Measurements from ENCODE around the gene NKX1-1. TPM values are rescaled to one million over a fixed set of nuclear protein-coding genes. Genes with fewer than 3 reads are reported as not detected.

Gene NKX1-1
- total and polyA plus RNA-seq, 8 donors, result not detected

- TF ChIP-seq, protein P1, sequence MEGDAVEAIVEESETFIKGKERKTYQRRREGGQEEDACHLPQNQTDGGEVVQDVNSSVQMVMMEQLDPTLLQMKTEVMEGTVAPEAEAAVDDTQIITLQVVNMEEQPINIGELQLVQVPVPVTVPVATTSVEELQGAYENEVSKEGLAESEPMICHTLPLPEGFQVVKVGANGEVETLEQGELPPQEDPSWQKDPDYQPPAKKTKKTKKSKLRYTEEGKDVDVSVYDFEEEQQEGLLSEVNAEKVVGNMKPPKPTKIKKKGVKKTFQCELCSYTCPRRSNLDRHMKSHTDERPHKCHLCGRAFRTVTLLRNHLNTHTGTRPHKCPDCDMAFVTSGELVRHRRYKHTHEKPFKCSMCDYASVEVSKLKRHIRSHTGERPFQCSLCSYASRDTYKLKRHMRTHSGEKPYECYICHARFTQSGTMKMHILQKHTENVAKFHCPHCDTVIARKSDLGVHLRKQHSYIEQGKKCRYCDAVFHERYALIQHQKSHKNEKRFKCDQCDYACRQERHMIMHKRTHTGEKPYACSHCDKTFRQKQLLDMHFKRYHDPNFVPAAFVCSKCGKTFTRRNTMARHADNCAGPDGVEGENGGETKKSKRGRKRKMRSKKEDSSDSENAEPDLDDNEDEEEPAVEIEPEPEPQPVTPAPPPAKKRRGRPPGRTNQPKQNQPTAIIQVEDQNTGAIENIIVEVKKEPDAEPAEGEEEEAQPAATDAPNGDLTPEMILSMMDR (IDR thresholded peaks at IDR 0.05), result no peak
- DNase-seq (peak in 1 of 4 donors; percentile 72), ATAC-seq (no peak)
- intact Hi-C loops (cut with DNase I), result loop anchor here in 1 of 2 donors (10.0 kb wide), 1 partner anchor 256 kb away; no protein-coding TSS in a partner anchor
- peaks cover 0 to 51% of the 10 kb centered on the region in 2 donors for H3K36me3 ChIP-seq
- no peaks in the 10 kb centered on the region for H3K9me3 ChIP-seq
- H3K27me3 ChIP-seq, result no peaks in the 10 kb centered on the region
- peaks cover 0 to 5% of the 10 kb centered on the region in 2 donors for H3K4me1 ChIP-seq
- H3K27ac ChIP-seq, result no peak overlapping the region
- no peak overlapping the region for H3K4me3 ChIP-seq
These were observed 37.2 kb downstream of the NKX1-1 start for GRCh38 chr4:1369091-1369450.

DNA sequence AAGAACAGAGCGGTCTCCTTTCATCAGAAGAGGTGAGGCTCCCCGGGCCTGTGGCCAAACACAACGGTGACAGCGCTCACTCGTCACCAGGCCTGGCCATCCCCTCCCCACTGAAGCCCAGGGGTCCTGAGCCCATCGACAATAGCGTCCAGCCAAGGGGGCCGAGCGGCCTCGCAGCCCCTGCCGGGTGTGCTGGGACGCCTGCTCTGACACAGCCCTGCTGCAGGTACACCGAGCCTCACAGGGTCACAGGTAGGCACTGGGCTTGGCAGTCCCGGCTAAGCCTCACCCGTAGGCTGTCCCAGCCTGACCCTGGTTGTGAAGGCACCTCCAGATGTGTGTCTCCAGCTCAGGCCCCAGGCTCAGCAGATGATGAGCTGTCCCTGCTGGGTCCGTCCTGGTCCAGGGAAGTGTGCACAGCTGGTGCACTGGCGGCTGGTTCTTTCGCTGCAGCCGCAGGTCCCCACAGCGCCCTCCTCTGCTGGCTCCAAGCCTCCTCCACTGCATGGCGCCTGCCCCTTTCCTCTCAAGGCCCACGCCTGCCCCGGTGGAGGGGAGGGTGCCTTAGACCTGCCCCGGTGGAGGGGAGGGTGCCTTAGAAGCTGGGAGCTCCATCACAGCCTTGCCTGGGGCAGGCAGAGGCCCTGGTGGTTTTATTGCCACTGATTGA is 37.7 kb downstream of the NKX1-1 start:
- H3K9me3 ChIP-seq, result no peaks in the 10 kb centered on the region
- DNase-seq (peak in 2 of 4 donors; percentile 28 to 71), ATAC-seq (no peak)
- peaks cover 0 to 48% of the 10 kb centered on the region in 2 donors for H3K36me3 ChIP-seq
- no peaks in the 10 kb centered on the region for H3K27me3 ChIP-seq
- H3K4me1 ChIP-seq, result peaks cover 0 to 5% of the 10 kb centered on the region in 2 donors
- no peak overlapping the region for H3K27ac ChIP-seq
- no peak overlapping the region for H3K4me3 ChIP-seq
- intact Hi-C loops (cut with DNase I), result loop anchor here in 1 of 2 donors (10.0 kb wide), 1 partner anchor 256 kb away; no protein-coding TSS in a partner anchor
- TF ChIP-seq, protein P1 (IDR thresholded peaks at IDR 0.05), result no peak

GRCh38 chr4:1367936-1368289 is 38.3 kb downstream of the NKX1-1 start:
- TF ChIP-seq, protein P1 (IDR thresholded peaks at IDR 0.05), result no peak
- no peaks in the 10 kb centered on the region for H3K9me3 ChIP-seq
- DNase-seq (peak in 1 of 4 donors; percentile 67), ATAC-seq (no peak)
- intact Hi-C loops (cut with DNase I), result loop anchor here in 1 of 2 donors (10.0 kb wide), 1 partner anchor 257 kb away; no protein-coding TSS in a partner anchor
- H3K4me3 ChIP-seq, result no peak overlapping the region
- H3K27me3 ChIP-seq, result no peaks in the 10 kb centered on the region
- H3K27ac ChIP-seq, result no peak overlapping the region
- peaks cover 0 to 42% of the 10 kb centered on the region in 2 donors for H3K36me3 ChIP-seq
- H3K4me1 ChIP-seq, result peaks cover 0 to 5% of the 10 kb centered on the region in 2 donors

DNA sequence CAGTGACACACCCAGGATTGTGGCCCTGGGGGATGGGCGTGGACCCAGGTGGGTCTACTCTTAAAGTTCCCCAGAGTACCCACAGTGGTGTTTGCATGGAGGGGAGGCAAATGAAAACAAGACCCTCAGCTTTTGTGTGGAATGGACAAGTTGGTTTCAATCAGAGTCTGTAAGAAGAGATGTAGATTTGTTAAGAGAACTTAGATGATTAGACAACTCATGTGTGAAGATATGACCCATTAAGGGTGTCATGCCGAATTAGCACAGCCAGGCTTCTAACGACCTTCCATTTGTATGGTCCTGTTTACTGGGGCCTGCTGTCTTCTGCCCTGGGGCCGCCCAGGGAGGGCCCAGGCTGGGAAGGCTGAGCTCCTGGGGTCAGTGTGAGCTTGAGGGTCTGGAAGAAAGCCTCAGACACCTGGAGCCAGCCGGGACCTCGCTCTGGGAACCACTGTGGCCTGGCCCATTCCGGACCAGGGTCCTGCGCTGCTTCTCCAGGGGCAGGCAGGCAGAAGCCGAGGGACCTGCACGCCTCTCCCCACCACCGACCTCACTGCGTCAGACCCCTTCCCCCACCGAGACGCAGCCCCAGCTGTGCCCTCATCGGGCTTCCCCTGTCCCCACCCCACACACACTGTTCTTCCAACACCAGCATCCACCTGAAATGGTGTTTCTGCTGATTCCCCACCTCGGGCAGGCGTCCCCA is 38.9 kb downstream of the NKX1-1 start:
- intact Hi-C loops (cut with DNase I), result loop anchor here in 1 of 2 donors (10.0 kb wide), 1 partner anchor 257 kb away; no protein-coding TSS in a partner anchor
- Histone ChIP-seq H3K9me3 (no peaks in the 10 kb centered on the region), H3K27ac (no peak overlapping the region), H3K36me3 (peaks cover 0 to 42% of the 10 kb centered on the region in 2 donors), H3K27me3 (no peaks in the 10 kb centered on the region), H3K4me3 (no peak overlapping the region), H3K4me1 (peaks cover 0 to 5% of the 10 kb centered on the region in 2 donors)
- TF ChIP-seq, protein P1 (IDR thresholded peaks at IDR 0.05), result no peak
- peak in 2 of 4 donors; percentile 9 to 53 for DNase-seq
- no peak for ATAC-seq
